OCI-LY3 (cell line): ENCODE data around the gene SLC25A26.

Experiments
- H2AFZ ChIP-seq: fragments of 200-600, 300-600 bp; shearing (Covaris generic); 2 replicates; pipeline ENCODE4 v1.6.0; 2014; ENCODE audit warnings: antibody characterized with exemption, low read depth, low read length
- H3K27ac ChIP-seq: fragments of 200-600, 300-600 bp; sonication (generic); 2 replicates; pipeline ENCODE4 v1.5.1; 2014; ENCODE audit warnings: mild to moderate bottlenecking, low read length, moderate library complexity, mixed read lengths
- H3K27me3 ChIP-seq: fragments of 200-600, 300-600 bp; sonication (generic); 2 replicates; pipeline ENCODE4 v1.6.1; 2014; ENCODE audit warnings: low read depth, low read length, mixed read lengths
- H3K36me3 ChIP-seq: fragments of 200-600, 300-600 bp; sonication (generic); replicated peaks from 2 replicates; pipeline ENCODE3; 2014; ENCODE audit warnings: low read depth, low read length, mixed read lengths
- H3K4me1 ChIP-seq: fragments of 300-600, 200-600 bp; sonication (generic); 2 replicates; pipeline ENCODE4 v1.6.1; 2014; ENCODE audit warnings: low read length, mixed read lengths
- H3K4me2 ChIP-seq: fragments of 200-600, 300-600 bp; sonication (generic); 2 replicates; pipeline ENCODE4 v1.6.1; 2014; ENCODE audit warnings: low read length, mixed read lengths
- H3K4me3 ChIP-seq: fragments of 300-600, 200-600 bp; sonication (generic); 2 replicates; pipeline ENCODE4 v1.5.1; 2014; ENCODE audit warnings: antibody characterized with exemption, mild to moderate bottlenecking, low read length, moderate library complexity
- H3K79me2 ChIP-seq: fragments of 300-600, 200-600 bp; shearing (Covaris generic); 2 replicates; pipeline ENCODE4 v1.6.1; 2014; ENCODE audit warnings: mild to moderate bottlenecking, low read length, mixed read lengths
- H3K9ac ChIP-seq: fragments of 300-600, 200-600 bp; shearing (Covaris generic); 2 replicates; pipeline ENCODE4 v1.6.0; 2014; ENCODE audit warnings: mild to moderate bottlenecking, low read length, moderate library complexity
- H3K9me3 ChIP-seq: fragments of 200-600, 300-600 bp; shearing (Covaris generic); 2 replicates; pipeline ENCODE4 v1.6.1; 2014; ENCODE audit warnings: low read length, mixed read lengths; ENCODE audit not compliant: insufficient read depth
- H4K20me1 ChIP-seq: fragments of 200-600, 300-600 bp; sonication (generic); 2 replicates; pipeline ENCODE4 v1.6.1; 2016; ENCODE audit warnings: low read length, mixed read lengths; ENCODE audit not compliant: insufficient read depth
- CTCF ChIP-seq: fragments of 200-600, 300-600 bp; sonication (generic); IDR thresholded peaks from 2 replicates; pipeline ENCODE4 v1.5.1; 2014; ENCODE audit warnings: antibody characterized with exemption, low read length, low read depth
- EZH2phosphoT487 ChIP-seq: fragments of 200-600 bp; shearing (Covaris generic); IDR thresholded peaks from 2 replicates; pipeline ENCODE4 v1.6.1; 2018; ENCODE audit warnings: antibody characterized with exemption, mixed run types, low read depth

The SLC25A26 gene

GRCh38 chr3:66425576-66426114 lies 204.8 kb downstream of the SLC25A26 start:
- H3K9me3 ChIP-seq, result no peaks in the 10 kb centered on the region
- peaks cover 20% of the 10 kb centered on the region for H4K20me1 ChIP-seq
- H3K4me2 ChIP-seq, result no peak overlapping the region
- peaks cover 6% of the 10 kb centered on the region for H3K4me1 ChIP-seq
- H3K27me3 ChIP-seq, result no peaks in the 10 kb centered on the region
- no peak for TF ChIP-seq EZH2phosphoT487
- no peak for TF ChIP-seq CTCF
- peaks cover 47% of the 10 kb centered on the region for H3K79me2 ChIP-seq
- H2AFZ ChIP-seq, result no peak overlapping the region
- H3K36me3 ChIP-seq, result peaks cover 24% of the 10 kb centered on the region
- H3K4me3 ChIP-seq, result no peak overlapping the region
- H3K9ac ChIP-seq, result no peak overlapping the region
- no peak overlapping the region for H3K27ac ChIP-seq

GRCh38 chr3:66426135-66426534 lies 205.3 kb downstream of the SLC25A26 start:
- Histone ChIP-seq H4K20me1 (peaks cover 20% of the 10 kb centered on the region), H3K27ac (no peak overlapping the region), H3K9ac (no peak overlapping the region), H3K27me3 (no peaks in the 10 kb centered on the region), H3K9me3 (no peaks in the 10 kb centered on the region), H3K4me1 (peaks cover 6% of the 10 kb centered on the region), H3K36me3 (peaks cover 26% of the 10 kb centered on the region), H3K79me2 (peaks cover 52% of the 10 kb centered on the region), H2AFZ (no peak overlapping the region), H3K4me3 (no peak overlapping the region), H3K4me2 (no peak overlapping the region)
- TF ChIP-seq CTCF (no peak), EZH2phosphoT487 (no peak)

- peaks cover 6% of the 10 kb centered on the region for H3K4me1 ChIP-seq
- peaks cover 52% of the 10 kb centered on the region for H3K79me2 ChIP-seq
- TF ChIP-seq EZH2phosphoT487, result no peak
- TF ChIP-seq CTCF, result no peak
- no peaks in the 10 kb centered on the region for H3K9me3 ChIP-seq
- no peak overlapping the region for H3K27ac ChIP-seq
- peaks cover 32% of the 10 kb centered on the region for H3K36me3 ChIP-seq
- no peak overlapping the region for H3K4me3 ChIP-seq
- H3K27me3 ChIP-seq, result no peaks in the 10 kb centered on the region
- H4K20me1 ChIP-seq, result peaks cover 20% of the 10 kb centered on the region
- no peak overlapping the region for H2AFZ ChIP-seq
- no peak overlapping the region for H3K4me2 ChIP-seq
- no peak overlapping the region for H3K9ac ChIP-seq
These were observed 206.6 kb downstream of the SLC25A26 start for GRCh38 chr3:66427352-66427751.

DNA sequence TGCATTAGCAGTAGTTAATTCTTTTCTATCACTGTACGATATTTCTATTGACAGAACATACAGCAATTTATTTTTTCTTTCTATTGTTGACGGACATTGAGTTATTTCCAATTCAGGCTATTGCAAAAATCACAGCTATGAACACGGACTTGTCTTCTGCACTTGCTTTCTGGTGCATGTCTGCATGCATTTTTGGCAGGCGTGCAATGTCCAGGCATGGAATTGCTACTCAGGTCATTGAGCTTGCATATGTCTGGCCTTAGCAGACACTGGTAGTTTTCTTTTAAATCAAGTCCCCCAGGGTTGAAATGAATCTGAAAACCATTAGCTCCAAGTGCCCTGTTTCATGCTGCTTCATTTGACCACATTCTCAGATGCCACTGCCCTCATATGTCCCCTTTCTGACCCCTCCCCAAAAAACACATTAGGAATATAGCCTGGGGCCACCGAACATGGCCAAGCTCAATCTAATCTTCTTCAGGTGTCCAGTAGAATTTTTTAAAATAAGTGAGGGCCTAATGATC lies 207.2 kb downstream of the SLC25A26 start:
- no peaks in the 10 kb centered on the region for H3K9me3 ChIP-seq
- H3K36me3 ChIP-seq, result peaks cover 30% of the 10 kb centered on the region
- no peak overlapping the region for H3K9ac ChIP-seq
- H3K4me1 ChIP-seq, result peaks cover 6% of the 10 kb centered on the region
- H3K27me3 ChIP-seq, result no peaks in the 10 kb centered on the region
- TF ChIP-seq EZH2phosphoT487 (no peak), CTCF (no peak)
- H4K20me1 ChIP-seq, result peaks cover 20% of the 10 kb centered on the region
- no peak overlapping the region for H2AFZ ChIP-seq
- peaks cover 56% of the 10 kb centered on the region for H3K79me2 ChIP-seq
- no peak overlapping the region for H3K4me3 ChIP-seq
- H3K27ac ChIP-seq, result no peak overlapping the region
- H3K4me2 ChIP-seq, result no peak overlapping the region
